ENCODE results near the gene CALHM4. TPM values are rescaled to one million over a fixed set of nuclear protein-coding genes. Genes with fewer than 3 reads are reported as not detected.

The CALHM4 gene, protein sequence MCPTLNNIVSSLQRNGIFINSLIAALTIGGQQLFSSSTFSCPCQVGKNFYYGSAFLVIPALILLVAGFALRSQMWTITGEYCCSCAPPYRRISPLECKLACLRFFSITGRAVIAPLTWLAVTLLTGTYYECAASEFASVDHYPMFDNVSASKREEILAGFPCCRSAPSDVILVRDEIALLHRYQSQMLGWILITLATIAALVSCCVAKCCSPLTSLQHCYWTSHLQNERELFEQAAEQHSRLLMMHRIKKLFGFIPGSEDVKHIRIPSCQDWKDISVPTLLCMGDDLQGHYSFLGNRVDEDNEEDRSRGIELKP
- not detected for polyA plus RNA-seq (2013, experiment 1 of 2)
- polyA plus RNA-seq (2013, experiment 2 of 2), result not detected

- Histone ChIP-seq H4K91ac (ENCODE audit: low read length) (no peak within 1 kb of the TSS), H3K4me2 (ENCODE audit: low read length, poor library complexity, severe bottlenecking) (no peak within 1 kb of the TSS), H3K4me3 (ENCODE audit: insufficient read depth in 1 of 2, low read depth in 1 of 2, low read length in 2 of 2) (peak within 1 kb of the TSS in 1 of 2 experiments; percentile 6), H3K4ac (ENCODE audit: low read depth in 1 of 2, low read length in 2 of 2) (no peak within 1 kb of the TSS), H2AK5ac (ENCODE audit: low read length, severe bottlenecking) (no peak within 1 kb of the TSS), H4K8ac (ENCODE audit: low read length) (no peak within 1 kb of the TSS), H3K23ac (ENCODE audit: low read length in 2 of 2) (no peak within 1 kb of the TSS), H3K27me3 (ENCODE audit: control insufficient read depth in 1 of 2, insufficient read depth in 1 of 2, low read length in 2 of 2) (no peaks in the 10 kb centered on the region), H3K36me3 (ENCODE audit: control insufficient read depth in 1 of 2, insufficient read depth in 2 of 2, low read depth in 1 of 2, low read length in 2 of 2) (no peaks in the 10 kb centered on the region), H3K27ac (ENCODE audit: low read length, poor library complexity, severe bottlenecking) (no peak within 1 kb of the TSS), H3K14ac (ENCODE audit: low read length in 2 of 2) (no peak within 1 kb of the TSS), H2AFZ (ENCODE audit: low read depth, low read length) (no peak within 1 kb of the TSS), H2BK120ac (ENCODE audit: low read depth, low read length) (no peak within 1 kb of the TSS), H3K79me1 (replicated peaks; ENCODE audit: low read length, poor library complexity, severe bottlenecking) (no peaks in the 10 kb centered on the region), H3K18ac (ENCODE audit: low read depth in 1 of 2, low read length in 2 of 2) (no peak within 1 kb of the TSS), H3K4me1 (ENCODE audit: control insufficient read depth, insufficient read depth, low read depth, low read length) (peaks cover 6% of the 10 kb centered on the region), H3K9me3 (ENCODE audit: control insufficient read depth, low read length) (no peaks in the 10 kb centered on the region), H3K9ac (ENCODE audit: low read length) (no peak within 1 kb of the TSS), H2BK5ac (ENCODE audit: low read depth, low read length, poor library complexity, severe bottlenecking) (no peak within 1 kb of the TSS), H2BK12ac (ENCODE audit: low read length in 2 of 2) (no peak within 1 kb of the TSS), H2BK15ac (ENCODE audit: low read depth, poor library complexity, severe bottlenecking) (no peak within 1 kb of the TSS)
- DNase-seq, result no peak
Observed at GRCh38 chr6:116553451-116553850, at the start of gene CALHM4. Gene CALHM4, plus strand, starts transcription at chr6:116553751. Its CDS starts 43 bp downstream, at chr6:116553794.

DNA sequence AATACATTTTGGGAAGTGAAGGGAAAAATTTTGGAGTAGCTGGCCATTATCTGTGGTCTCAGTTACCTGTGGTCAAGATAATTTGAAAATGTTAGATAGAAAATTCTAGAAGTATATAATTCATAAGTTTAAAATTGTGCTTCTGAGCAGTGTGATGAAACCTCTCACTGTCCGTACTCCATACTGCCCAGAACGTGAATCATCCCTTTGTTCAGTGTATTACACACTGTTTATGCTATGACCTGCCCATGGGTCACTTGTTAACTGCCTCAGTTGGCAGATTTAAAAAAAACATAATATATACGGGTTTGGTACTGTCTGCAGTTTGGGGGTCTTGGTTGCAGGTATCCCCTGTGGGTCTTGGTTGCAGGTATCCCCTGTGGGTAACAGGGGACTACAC is 46.2 kb upstream of the CALHM4 start:
- no peak overlapping the region for H3K23ac ChIP-seq (ENCODE audit: low read length in 2 of 2)
- WGBS, result 87% methylated on average over 2 of the region's 3 CpGs

DNA sequence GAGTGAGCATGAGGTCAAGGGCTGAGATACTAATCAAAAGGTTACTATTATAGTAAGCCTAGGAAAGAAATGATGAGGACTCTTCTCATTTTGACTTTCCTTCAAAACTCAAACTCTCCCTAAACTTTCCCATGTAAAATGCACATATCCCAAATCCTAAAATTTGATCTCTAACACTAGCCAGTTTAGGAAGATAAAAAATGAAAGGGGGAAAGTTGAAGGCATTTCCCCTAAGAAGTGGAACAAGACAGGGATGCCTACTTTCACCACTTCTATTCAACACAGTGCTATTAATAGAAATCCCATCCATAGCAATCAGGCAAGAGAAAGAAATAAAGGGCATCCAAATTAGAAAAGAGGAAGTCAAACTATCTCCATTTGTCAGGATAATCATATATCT is 45.0 kb upstream of the CALHM4 start:
- no peak overlapping the region for H2BK15ac ChIP-seq (ENCODE audit: low read depth, poor library complexity, severe bottlenecking)
- no peaks in the 10 kb centered on the region for H3K27me3 ChIP-seq (ENCODE audit: control insufficient read depth in 1 of 2, insufficient read depth in 1 of 2, low read length in 2 of 2)
- no peak overlapping the region for H2BK5ac ChIP-seq (ENCODE audit: low read depth, low read length, poor library complexity, severe bottlenecking)
- H3K9ac ChIP-seq (ENCODE audit: low read length), result no peak overlapping the region
- H3K23ac ChIP-seq (ENCODE audit: low read length in 2 of 2), result no peak overlapping the region
- peaks cover 2% of the 10 kb centered on the region for H3K4me1 ChIP-seq (ENCODE audit: control insufficient read depth, insufficient read depth, low read depth, low read length)
- no peak overlapping the region for H2BK12ac ChIP-seq (ENCODE audit: low read length in 2 of 2)
- no peak overlapping the region for H3K27ac ChIP-seq (ENCODE audit: low read length, poor library complexity, severe bottlenecking)
- no peak for DNase-seq
- H3K18ac ChIP-seq (ENCODE audit: low read depth in 1 of 2, low read length in 2 of 2), result no peak overlapping the region
- no peak overlapping the region for H3K14ac ChIP-seq (ENCODE audit: low read length in 2 of 2)
- no peaks in the 10 kb centered on the region for H3K9me3 ChIP-seq (ENCODE audit: control insufficient read depth, low read length)
- H3K36me3 ChIP-seq (ENCODE audit: control insufficient read depth in 1 of 2, insufficient read depth in 2 of 2, low read depth in 1 of 2, low read length in 2 of 2), result no peaks in the 10 kb centered on the region
- H3K4me3 ChIP-seq (ENCODE audit: insufficient read depth in 1 of 2, low read depth in 1 of 2, low read length in 2 of 2), result no peak overlapping the region
- H3K4me2 ChIP-seq (ENCODE audit: low read length, poor library complexity, severe bottlenecking), result no peak overlapping the region
- no peak overlapping the region for H2AFZ ChIP-seq (ENCODE audit: low read depth, low read length)
- H3K79me1 ChIP-seq (replicated peaks; ENCODE audit: low read length, poor library complexity, severe bottlenecking), result peaks cover 1% of the 10 kb centered on the region
- H3K4ac ChIP-seq (ENCODE audit: low read depth in 1 of 2, low read length in 2 of 2), result no peak overlapping the region
- H4K8ac ChIP-seq (ENCODE audit: low read length), result no peak overlapping the region
- no peak overlapping the region for H2BK120ac ChIP-seq (ENCODE audit: low read depth, low read length)
- no peak overlapping the region for H2AK5ac ChIP-seq (ENCODE audit: low read length, severe bottlenecking)
- H4K91ac ChIP-seq (ENCODE audit: low read length), result no peak overlapping the region

More for the DNA sequence above, 46.2 kb upstream of the CALHM4 start:
- Histone ChIP-seq H3K4ac (ENCODE audit: low read depth in 1 of 2, low read length in 2 of 2) (no peak overlapping the region), H3K9ac (ENCODE audit: low read length) (no peak overlapping the region), H3K4me2 (ENCODE audit: low read length, poor library complexity, severe bottlenecking) (no peak overlapping the region), H3K9me3 (ENCODE audit: control insufficient read depth, low read length) (no peaks in the 10 kb centered on the region), H2BK120ac (ENCODE audit: low read depth, low read length) (no peak overlapping the region), H3K36me3 (ENCODE audit: control insufficient read depth in 1 of 2, insufficient read depth in 2 of 2, low read depth in 1 of 2, low read length in 2 of 2) (no peaks in the 10 kb centered on the region), H3K4me1 (ENCODE audit: control insufficient read depth, insufficient read depth, low read depth, low read length) (no peaks in the 10 kb centered on the region), H2BK5ac (ENCODE audit: low read depth, low read length, poor library complexity, severe bottlenecking) (no peak overlapping the region), H3K18ac (ENCODE audit: low read depth in 1 of 2, low read length in 2 of 2) (no peak overlapping the region), H3K4me3 (ENCODE audit: insufficient read depth in 1 of 2, low read depth in 1 of 2, low read length in 2 of 2) (no peak overlapping the region), H3K27ac (ENCODE audit: low read length, poor library complexity, severe bottlenecking) (no peak overlapping the region), H2BK12ac (ENCODE audit: low read length in 2 of 2) (no peak overlapping the region), H2AK5ac (ENCODE audit: low read length, severe bottlenecking) (no peak overlapping the region), H4K8ac (ENCODE audit: low read length) (no peak overlapping the region), H2AFZ (ENCODE audit: low read depth, low read length) (no peak overlapping the region), H3K14ac (ENCODE audit: low read length in 2 of 2) (no peak overlapping the region), H2BK15ac (ENCODE audit: low read depth, poor library complexity, severe bottlenecking) (no peak overlapping the region), H3K79me1 (replicated peaks; ENCODE audit: low read length, poor library complexity, severe bottlenecking) (no peaks in the 10 kb centered on the region), H4K91ac (ENCODE audit: low read length) (no peak overlapping the region), H3K27me3 (ENCODE audit: control insufficient read depth in 1 of 2, insufficient read depth in 1 of 2, low read length in 2 of 2) (no peaks in the 10 kb centered on the region)
- no peak for DNase-seq

GRCh38 chr6:116511424-116512110 is 42.0 kb upstream of the CALHM4 start, which contains the start of gene CALHM5:
Gene CALHM5, plus strand, starts transcription at chr6:116511639. Its CDS starts 58 bp downstream, at chr6:116511697.
- Histone ChIP-seq H3K18ac (ENCODE audit: low read depth in 1 of 2, low read length in 2 of 2) (peak within 1 kb of the TSS; percentile 79 to 83), H2BK15ac (ENCODE audit: low read depth, poor library complexity, severe bottlenecking) (peak within 1 kb of the TSS; percentile 2), H3K36me3 (ENCODE audit: control insufficient read depth in 1 of 2, insufficient read depth in 2 of 2, low read depth in 1 of 2, low read length in 2 of 2) (peaks cover 3 to 9% of the 10 kb centered on the region in 2 experiments), H3K27ac (ENCODE audit: low read length, poor library complexity, severe bottlenecking) (peak within 1 kb of the TSS; percentile 94), H4K8ac (ENCODE audit: low read length) (peak within 1 kb of the TSS; percentile 84), H3K23ac (ENCODE audit: low read length in 2 of 2) (no peak within 1 kb of the TSS), H3K14ac (ENCODE audit: low read length in 2 of 2) (no peak within 1 kb of the TSS), H3K27me3 (ENCODE audit: control insufficient read depth in 1 of 2, insufficient read depth in 1 of 2, low read length in 2 of 2) (no peaks in the 10 kb centered on the region), H3K79me1 (replicated peaks; ENCODE audit: low read length, poor library complexity, severe bottlenecking) (peaks cover 9% of the 10 kb centered on the region), H3K4ac (ENCODE audit: low read depth in 1 of 2, low read length in 2 of 2) (peak within 1 kb of the TSS in 1 of 2 experiments; percentile 83), H2AFZ (ENCODE audit: low read depth, low read length) (peak within 1 kb of the TSS; percentile 68), H4K91ac (ENCODE audit: low read length) (peak within 1 kb of the TSS; percentile 68), H2BK120ac (ENCODE audit: low read depth, low read length) (peak within 1 kb of the TSS; percentile 19), H2BK5ac (ENCODE audit: low read depth, low read length, poor library complexity, severe bottlenecking) (no peak within 1 kb of the TSS), H3K4me3 (ENCODE audit: insufficient read depth in 1 of 2, low read depth in 1 of 2, low read length in 2 of 2) (peak within 1 kb of the TSS; percentile 2 to 79), H3K9ac (ENCODE audit: low read length) (peak within 1 kb of the TSS; percentile 92), H2AK5ac (ENCODE audit: low read length, severe bottlenecking) (peak within 1 kb of the TSS; percentile 21), H3K4me2 (ENCODE audit: low read length, poor library complexity, severe bottlenecking) (peak within 1 kb of the TSS; percentile 50), H3K4me1 (ENCODE audit: control insufficient read depth, insufficient read depth, low read depth, low read length) (peaks cover 2% of the 10 kb centered on the region), H3K9me3 (ENCODE audit: control insufficient read depth, low read length) (no peaks in the 10 kb centered on the region), H2BK12ac (ENCODE audit: low read length in 2 of 2) (peak within 1 kb of the TSS; percentile 59 to 77)
- WGBS, result 50% methylated on average over 10 of the region's 10 CpGs
- DNase-seq, result peak; percentile 90

Measured in mesenchymal stem cell (in vitro differentiated cells and primary cell).